CD8-positive, alpha-beta memory T cell (primary cell): ENCODE results near the gene RREB1. TPM values are rescaled to one million over a fixed set of nuclear protein-coding genes. Genes with fewer than 3 reads are reported as not detected.

Experiments used
- CTCF ChIA-PET: fragments of 350-600 bp; sonication (Branson Sonifier 250); formaldehyde crosslinking; loops from one replicate; lab custom pipeline; 2021; ENCODE audit warnings: antibody characterized with exemption; lab: Charles Lee
- POLR2A ChIA-PET: fragments of 350-600 bp; sonication (Branson Sonifier 250); formaldehyde crosslinking; loops from one replicate; lab custom pipeline; 2021; ENCODE audit warnings: antibody characterized with exemption; lab: Charles Lee
- DNase-seq, 5 donors: peaks; one replicate each; pipeline versions ENCODE4 v3.0.0 to v3.0.0-alpha.2; 2020 to 2022; ENCODE audit warnings: mixed read lengths in 1 of 5
- H3K27ac ChIP-seq: one replicate; pipeline ENCODE4 v1.7.0; 2013; ENCODE audit warnings: low read depth, mild to moderate bottlenecking, low read length, moderate library complexity
- H3K27me3 ChIP-seq: 2 replicates; pipeline ENCODE4 v1.7.0; 2013; ENCODE audit warnings: low read length, mild to moderate bottlenecking; ENCODE audit not compliant: insufficient read depth, poor library complexity, severe bottlenecking
- H3K36me3 ChIP-seq: 2 replicates; pipeline ENCODE4 v1.7.0; 2013; ENCODE audit warnings: mild to moderate bottlenecking, low read length, moderate library complexity; ENCODE audit not compliant: insufficient read depth
- H3K4me1 ChIP-seq: 2 replicates; pipeline ENCODE4 v1.7.0; 2013; ENCODE audit warnings: mild to moderate bottlenecking, low read length, moderate library complexity; ENCODE audit not compliant: insufficient read depth
- H3K4me3 ChIP-seq: 2 replicates; pipeline ENCODE4 v1.7.0; 2013; ENCODE audit warnings: mild to moderate bottlenecking, low read length
- H3K9me3 ChIP-seq: 2 replicates; pipeline ENCODE4 v1.7.0; 2013; ENCODE audit warnings: mild to moderate bottlenecking, low read length
- H3K27ac Mint-ChIP-seq, 8 donors: one replicate each; pipeline ENCODE4 v1.8.0; 2020 to 2021; ENCODE audit warnings: mixed read lengths in 8 of 8, mild to moderate bottlenecking in 6 of 8, inconsistent platforms in 3 of 8, moderate library complexity in 3 of 8
- H3K27me3 Mint-ChIP-seq, 2 donors: one replicate each; pipeline ENCODE4 v1.8.0; 2020 to 2021; ENCODE audit warnings: mixed read lengths in 2 of 2, mild to moderate bottlenecking in 1 of 2, moderate library complexity in 1 of 2
- H3K36me3 Mint-ChIP-seq, 3 donors: one replicate each; pipeline ENCODE4 v1.8.0; 2020 to 2021; ENCODE audit warnings: mixed read lengths in 3 of 3, inconsistent platforms in 1 of 3, mild to moderate bottlenecking in 1 of 3
- H3K4me1 Mint-ChIP-seq, 3 donors: one replicate each; pipeline ENCODE4 v1.8.0; 2020 to 2021; ENCODE audit warnings: mixed read lengths in 3 of 3, inconsistent platforms in 1 of 3, mild to moderate bottlenecking in 1 of 3
- H3K4me3 Mint-ChIP-seq, 7 donors: one replicate each; pipeline ENCODE4 v1.8.0; 2020 to 2021; ENCODE audit warnings: mixed read lengths in 7 of 7, mild to moderate bottlenecking in 6 of 7, moderate library complexity in 4 of 7, inconsistent platforms in 2 of 7
- H3K9me3 Mint-ChIP-seq, 5 donors: one replicate each; pipeline ENCODE4 v1.8.0; 2020 to 2022; ENCODE audit warnings: mixed read lengths in 5 of 5, mild to moderate bottlenecking in 3 of 5, moderate library complexity in 2 of 5, inconsistent platforms in 1 of 5
- polyA plus RNA-seq: library from polyadenylated mRNA; unstranded; fragments of 300-500 nt; fragmentation: Illumina TruSeq; gene quantifications from one replicate; pipeline ENCODE4 v1.2.3, GENCODE V29; 2021
- total RNA-seq, 2 experiments: library from RNA; stranded (reverse); gene quantifications; one replicate each; pipeline ENCODE4 v1.2.3, GENCODE V29; 2021

RREB1 gene
- total and polyA plus RNA-seq, 3 experiments from 2014 or later = 8.5 to 18.7 (median 17.7) TPM

DNA sequence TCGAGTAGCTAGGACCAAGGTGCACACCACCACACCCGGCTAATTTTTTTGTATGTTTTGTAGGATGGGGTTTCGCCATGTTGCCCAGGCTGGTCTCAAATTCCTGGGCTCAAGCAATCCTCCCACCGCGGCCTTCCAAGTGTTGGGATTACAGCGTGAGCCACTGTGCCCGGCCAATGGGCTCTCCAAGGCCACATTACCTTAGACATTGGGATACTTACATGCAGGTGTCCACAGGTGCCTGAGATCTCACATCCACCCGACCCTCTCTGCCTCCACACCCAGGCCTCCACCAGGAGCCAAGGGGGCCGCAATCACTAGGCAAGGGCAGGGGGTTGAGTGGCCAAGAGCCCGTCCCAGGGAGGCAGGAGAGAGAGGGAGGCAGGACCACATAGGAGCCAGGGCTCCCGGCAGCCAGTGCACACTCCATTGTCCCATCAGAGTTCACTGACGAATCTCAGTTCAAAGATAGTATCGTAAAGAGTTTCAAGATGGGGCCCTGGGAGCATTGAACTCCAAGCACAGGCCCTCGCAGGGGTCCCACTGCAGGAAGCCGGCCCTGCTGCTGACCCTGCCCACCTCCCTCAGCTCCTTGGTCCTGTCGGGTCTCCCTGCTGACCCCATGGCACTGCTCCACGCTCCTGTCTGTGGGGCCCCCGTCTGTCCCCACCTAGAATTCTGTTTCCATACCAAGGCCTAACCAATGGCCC lies 149.9 kb downstream of the RREB1 start:
- Histone ChIP-seq H3K27me3 (peaks cover 4% of the 10 kb centered on the region), H3K4me1 (peaks cover 7% of the 10 kb centered on the region), H3K27ac (no peak overlapping the region), H3K36me3 (no peaks in the 10 kb centered on the region), H3K9me3 (no peaks in the 10 kb centered on the region), H3K4me3 (no peak overlapping the region)
- peaks cover 12 to 38% of the 10 kb centered on the region in 2 donors for H3K27me3 Mint-ChIP-seq
- peaks cover 0 to 4% (median 0%) of the 10 kb centered on the region in 5 donors for H3K9me3 Mint-ChIP-seq
- peaks cover 10 to 26% (median 26%) of the 10 kb centered on the region in 3 donors for H3K4me1 Mint-ChIP-seq
- H3K27ac Mint-ChIP-seq = no peak overlapping the region
- no peak for DNase-seq
- H3K4me3 Mint-ChIP-seq = no peak overlapping the region
- CTCF ChIA-PET = no interaction called here
- POLR2A ChIA-PET = no interaction called here
- H3K36me3 Mint-ChIP-seq = no peaks in the 10 kb centered on the region

DNA sequence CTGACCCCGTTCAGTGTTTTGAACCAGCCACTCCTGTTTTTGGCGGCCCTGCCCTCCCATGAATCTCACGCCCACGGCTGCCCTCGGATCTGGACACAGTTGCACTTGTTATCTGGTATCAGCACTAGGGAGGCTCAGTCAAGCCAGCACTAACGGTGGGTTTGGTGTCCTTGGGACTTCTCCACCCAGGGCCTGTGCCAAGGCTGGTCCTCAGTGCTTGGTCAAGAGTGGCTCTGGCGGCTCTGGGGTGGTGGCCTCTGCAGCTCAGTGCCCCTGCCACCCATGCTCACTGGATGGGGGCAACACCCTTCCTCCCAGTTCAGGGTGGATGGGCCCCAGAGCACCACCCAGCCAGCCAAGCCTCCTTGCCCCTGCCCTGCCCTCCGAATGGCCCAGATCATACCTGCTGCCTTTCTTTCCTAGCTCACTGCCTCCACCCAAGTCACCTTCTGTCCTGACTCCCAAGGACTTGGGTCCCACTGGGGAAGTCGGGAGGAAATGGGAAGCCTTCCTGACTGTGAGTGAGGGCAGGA lies 150.5 kb downstream of the RREB1 start:
- Histone ChIP-seq H3K27ac (no peak overlapping the region), H3K4me1 (peaks cover 7% of the 10 kb centered on the region), H3K36me3 (no peaks in the 10 kb centered on the region), H3K9me3 (no peaks in the 10 kb centered on the region), H3K27me3 (peaks cover 4% of the 10 kb centered on the region), H3K4me3 (no peak overlapping the region)
- no peak for DNase-seq
- ChIA-PET CTCF (no interaction called here), POLR2A (no interaction called here)
- peaks cover 0 to 4% (median 0%) of the 10 kb centered on the region in 5 donors for H3K9me3 Mint-ChIP-seq
- peaks cover 12 to 38% of the 10 kb centered on the region in 2 donors for H3K27me3 Mint-ChIP-seq
- no peaks in the 10 kb centered on the region for H3K36me3 Mint-ChIP-seq
- peaks cover 10 to 26% (median 26%) of the 10 kb centered on the region in 3 donors for H3K4me1 Mint-ChIP-seq
- H3K4me3 Mint-ChIP-seq = no peak overlapping the region
- no peak overlapping the region for H3K27ac Mint-ChIP-seq

DNA sequence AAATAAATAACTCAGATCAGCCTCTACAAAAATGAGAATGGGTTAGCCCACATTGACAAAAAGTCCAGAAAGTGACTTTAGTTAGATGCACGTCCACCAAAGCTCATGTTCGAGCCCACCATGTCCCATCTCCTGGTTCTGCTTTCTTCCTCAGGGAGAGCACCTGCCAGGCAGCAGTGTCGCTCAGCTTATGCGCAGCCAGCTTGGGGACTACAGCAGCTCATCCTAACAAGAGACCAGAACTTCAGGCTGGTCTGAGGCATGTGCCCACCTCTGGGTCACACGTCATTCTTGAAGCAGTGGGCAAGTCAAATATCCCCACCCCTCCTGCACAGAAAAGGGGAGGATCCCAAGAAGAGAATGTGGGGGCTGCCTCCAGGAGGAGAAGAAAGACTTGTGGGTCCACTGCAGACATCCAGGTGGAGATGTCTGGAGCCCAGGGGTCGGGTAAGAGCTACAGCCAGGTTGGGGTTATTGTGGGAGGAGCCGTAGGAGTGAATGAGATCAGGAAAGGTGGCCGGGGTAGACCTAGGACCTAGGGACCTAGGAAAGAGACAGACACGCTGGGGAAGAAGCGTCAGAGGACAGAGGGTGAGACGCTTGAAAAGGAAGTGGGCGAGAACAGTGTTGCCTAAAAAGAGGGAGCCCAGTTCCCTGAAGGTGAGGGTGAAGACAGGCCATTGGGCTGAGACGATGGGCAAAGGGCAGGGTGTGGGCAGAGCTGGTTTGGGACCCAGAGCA lies 152.7 kb downstream of the RREB1 start:
- peaks cover 0 to 4% (median 0%) of the 10 kb centered on the region in 5 donors for H3K9me3 Mint-ChIP-seq

DNA sequence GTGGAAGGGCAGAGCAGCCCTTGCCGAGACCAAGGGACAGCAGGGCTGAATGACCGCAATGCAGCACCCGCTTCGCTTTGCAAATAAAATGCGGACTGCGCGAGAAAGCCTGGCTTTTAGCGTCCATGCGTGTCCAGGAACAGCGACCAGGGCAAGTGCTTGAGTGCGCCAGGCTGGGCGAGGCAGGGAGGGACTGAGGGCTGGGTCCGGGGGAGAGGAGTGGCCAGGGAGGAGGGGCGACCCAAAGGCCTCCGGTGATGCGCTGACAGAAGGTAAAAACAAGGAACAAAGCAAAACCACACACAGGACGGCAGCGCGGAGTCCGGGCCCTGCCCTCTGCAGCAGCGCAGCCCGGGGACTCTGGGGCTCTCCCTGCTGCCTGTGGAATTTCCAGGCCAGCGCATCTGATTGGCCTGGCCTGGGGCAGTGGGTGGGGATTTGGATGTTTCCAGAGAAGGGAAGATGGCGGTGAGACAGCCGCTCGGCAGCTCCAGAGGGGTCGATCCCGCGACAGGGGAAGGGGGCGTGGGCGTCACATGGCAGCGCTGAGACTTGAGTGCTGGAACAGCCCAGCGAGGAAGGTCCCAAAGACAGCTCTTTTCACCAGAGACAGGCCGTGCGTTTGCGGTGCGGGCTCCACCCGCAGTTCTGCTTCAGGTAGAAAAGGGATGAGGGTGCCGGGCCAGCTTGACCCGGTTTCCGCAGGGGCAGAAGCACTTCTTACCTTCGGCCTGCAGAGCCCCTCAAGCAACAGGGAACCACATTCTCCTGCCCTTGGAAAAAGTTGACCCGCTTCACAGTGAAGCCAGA lies 153.5 kb downstream of the RREB1 start:
- Mint-ChIP-seq H3K27me3 (peaks cover 15 to 47% of the 10 kb centered on the region in 2 donors), H3K36me3 (peaks cover 0 to 6% (median 0%) of the 10 kb centered on the region in 3 donors), H3K4me1 (peaks cover 10 to 26% (median 26%) of the 10 kb centered on the region in 3 donors), H3K9me3 (peaks cover 0 to 4% (median 0%) of the 10 kb centered on the region in 5 donors), H3K27ac (peak overlapping the region in 3 of 8 donors; percentile 23 to 80 (median 42)), H3K4me3 (peak overlapping the region; percentile 58 to 88 (median 80))
- H3K36me3 ChIP-seq = no peaks in the 10 kb centered on the region
- peaks cover 7% of the 10 kb centered on the region for H3K4me1 ChIP-seq
- H3K27ac ChIP-seq = no peak overlapping the region
- DNase-seq = peak in 3 of 5 donors; percentile 5 to 10 (median 10)
- ChIA-PET CTCF (interaction anchor here (1.2 to 2.1 kb wide), 2 partner anchors 14 to 18 kb away, joined by 6 to 7 read pairs; no protein-coding TSS in a partner anchor), POLR2A (no interaction called here)
- no peaks in the 10 kb centered on the region for H3K9me3 ChIP-seq
- H3K27me3 ChIP-seq = peaks cover 4% of the 10 kb centered on the region
- H3K4me3 ChIP-seq = peak overlapping the region; percentile 61

More for the DNA sequence above, 152.7 kb downstream of the RREB1 start:
- Histone ChIP-seq H3K4me3 (peak overlapping the region; percentile 61), H3K27me3 (peaks cover 4% of the 10 kb centered on the region), H3K36me3 (no peaks in the 10 kb centered on the region), H3K4me1 (peaks cover 7% of the 10 kb centered on the region), H3K9me3 (no peaks in the 10 kb centered on the region), H3K27ac (no peak overlapping the region)
- DNase-seq = no peak
- Mint-ChIP-seq H3K27ac (peak overlapping the region in 1 of 8 donors; percentile 52), H3K36me3 (no peaks in the 10 kb centered on the region), H3K4me3 (peak overlapping the region; percentile 58 to 88 (median 80)), H3K4me1 (peaks cover 10 to 26% (median 26%) of the 10 kb centered on the region in 3 donors), H3K27me3 (peaks cover 12 to 41% of the 10 kb centered on the region in 2 donors)
- ChIA-PET CTCF (interaction anchor here (1.2 kb wide), 1 partner anchor 17 kb away, joined by 6 read pairs; no protein-coding TSS in a partner anchor), POLR2A (no interaction called here)

DNA sequence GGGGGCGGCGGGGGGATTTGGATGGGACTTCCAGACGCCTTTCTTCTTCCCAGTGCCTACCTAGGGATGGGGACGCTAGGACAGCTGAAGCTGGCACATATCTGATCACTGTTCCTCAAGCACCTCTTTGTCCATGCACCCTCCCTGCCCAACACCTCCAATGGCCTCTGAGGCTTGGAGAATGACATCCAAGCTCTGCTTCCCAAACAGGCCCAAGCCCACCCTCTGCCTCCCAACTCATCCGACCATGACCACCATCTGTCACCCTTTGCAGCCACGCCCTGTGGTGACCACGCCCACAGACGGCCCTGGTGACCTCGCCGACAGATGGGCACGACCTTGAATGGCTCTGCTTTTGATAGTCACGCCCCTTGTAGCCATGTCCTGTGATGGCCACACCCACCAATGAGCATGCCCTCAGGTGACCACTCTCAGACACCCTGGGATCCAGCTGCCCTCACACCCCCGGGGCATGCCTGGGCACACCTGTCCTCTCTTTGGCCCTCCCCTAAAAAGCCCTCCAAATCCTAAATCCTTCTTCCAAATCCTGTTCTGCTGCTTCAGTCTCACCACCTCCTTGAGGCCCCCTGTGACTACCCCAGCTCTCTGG lies 154.2 kb downstream of the RREB1 start:
- H3K27me3 Mint-ChIP-seq = peaks cover 15 to 50% of the 10 kb centered on the region in 2 donors
- Histone ChIP-seq H3K9me3 (no peaks in the 10 kb centered on the region), H3K36me3 (no peaks in the 10 kb centered on the region), H3K27ac (no peak overlapping the region), H3K4me1 (peaks cover 7% of the 10 kb centered on the region), H3K4me3 (peak overlapping the region; percentile 61), H3K27me3 (peaks cover 4% of the 10 kb centered on the region)
- POLR2A ChIA-PET = no interaction called here
- H3K27ac Mint-ChIP-seq = peak overlapping the region in 2 of 8 donors; percentile 65 to 66
- peak overlapping the region; percentile 65 to 88 (median 79) for H3K4me3 Mint-ChIP-seq
- peaks cover 0 to 11% (median 0%) of the 10 kb centered on the region in 3 donors for H3K36me3 Mint-ChIP-seq
- no peak for DNase-seq
- H3K9me3 Mint-ChIP-seq = peaks cover 0 to 3% (median 2%) of the 10 kb centered on the region in 5 donors
- CTCF ChIA-PET = interaction anchor here (1.2 to 2.1 kb wide), 2 partner anchors 14 to 19 kb away, joined by 6 to 7 read pairs; no protein-coding TSS in a partner anchor
- H3K4me1 Mint-ChIP-seq = peaks cover 10 to 26% (median 26%) of the 10 kb centered on the region in 3 donors

DNA sequence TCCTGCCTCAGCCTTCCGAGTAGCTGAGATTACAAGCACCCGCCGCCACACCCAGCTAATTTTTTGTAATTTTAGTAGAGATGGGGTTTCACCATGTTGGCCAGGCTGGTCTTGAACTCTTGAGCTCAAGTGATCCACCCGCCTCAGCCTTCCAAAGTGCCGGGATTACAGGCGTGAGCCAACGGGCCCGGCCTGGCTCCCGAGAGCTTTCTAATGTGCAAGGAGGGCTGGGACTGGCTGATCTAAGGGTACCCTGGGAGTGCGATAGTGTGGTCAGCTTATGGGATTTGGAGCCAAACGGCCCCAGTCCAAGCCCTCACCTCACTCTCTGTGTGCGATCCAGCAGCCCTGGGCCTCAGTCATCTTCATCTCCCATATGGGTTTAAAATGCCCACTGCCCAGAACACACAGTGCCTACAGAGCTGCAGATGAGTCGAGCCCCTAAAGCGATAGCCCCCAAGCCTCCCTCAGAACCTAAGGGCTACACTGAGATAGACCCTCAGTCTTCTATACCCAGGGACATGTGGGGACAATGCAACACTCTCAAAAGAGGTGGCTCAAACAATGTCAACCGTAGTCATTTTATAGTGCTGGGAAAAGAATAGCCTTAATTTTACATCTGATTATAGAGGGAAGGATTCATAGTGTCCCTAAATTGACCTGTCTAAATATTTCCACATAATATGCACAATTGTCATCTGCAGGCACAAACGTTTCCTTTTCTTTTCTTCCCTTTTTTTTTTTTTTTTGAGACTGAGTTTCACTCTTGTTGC lies 155.2 kb downstream of the RREB1 start:
- Histone ChIP-seq H3K4me3 (no peak overlapping the region), H3K27ac (no peak overlapping the region), H3K4me1 (peaks cover 7% of the 10 kb centered on the region), H3K27me3 (peaks cover 4% of the 10 kb centered on the region), H3K36me3 (no peaks in the 10 kb centered on the region), H3K9me3 (no peaks in the 10 kb centered on the region)
- Mint-ChIP-seq H3K9me3 (peaks cover 0 to 3% (median 2%) of the 10 kb centered on the region in 5 donors), H3K27ac (no peak overlapping the region), H3K27me3 (peaks cover 15 to 50% of the 10 kb centered on the region in 2 donors), H3K36me3 (peaks cover 0 to 12% (median 0%) of the 10 kb centered on the region in 3 donors), H3K4me3 (peak overlapping the region in 1 of 7 donors; percentile 84), H3K4me1 (peaks cover 10 to 26% (median 26%) of the 10 kb centered on the region in 3 donors)
- ChIA-PET CTCF (interaction anchor here (2.1 kb wide), 1 partner anchor 13 kb away, joined by 7 read pairs; no protein-coding TSS in a partner anchor), POLR2A (no interaction called here)
- no peak for DNase-seq
